Dendritic cell treated with granulocyte-macrophage colony-stimulating factor and Interleukin-4, amounts not matched to agents 40 ng/mL and 50 ng/mL, for 4 days (primary cell): Measurements from ENCODE around the gene SYNE4.

Experiments
- H3K27ac Mint-ChIP-seq: one replicate; pipeline ENCODE4 v1.8.0; 2022; ENCODE audit warnings: mild to moderate bottlenecking, mixed read lengths
- H3K27me3 Mint-ChIP-seq: one replicate; pipeline ENCODE4 v1.8.0; 2022; ENCODE audit warnings: mild to moderate bottlenecking, mixed read lengths
- H3K36me3 Mint-ChIP-seq: one replicate; pipeline ENCODE4 v1.8.0; 2022; ENCODE audit warnings: low read depth, mixed read lengths
- H3K4me1 Mint-ChIP-seq: one replicate; pipeline ENCODE4 v1.8.0; 2022; ENCODE audit warnings: low read depth, mixed read lengths
- H3K4me3 Mint-ChIP-seq: one replicate; pipeline ENCODE4 v1.8.0; 2022; ENCODE audit warnings: mild to moderate bottlenecking, moderate library complexity, mixed read lengths
- H3K9me3 Mint-ChIP-seq: one replicate; pipeline ENCODE4 v1.8.0; 2022; ENCODE audit warnings: mixed read lengths
- intact Hi-C: fragments of 100-400 bp; cut with micrococcal nuclease; formaldehyde crosslinking; loops from one replicate; pipeline ENCODE4 v1.15.0; 2022

Gene SYNE4

DNA sequence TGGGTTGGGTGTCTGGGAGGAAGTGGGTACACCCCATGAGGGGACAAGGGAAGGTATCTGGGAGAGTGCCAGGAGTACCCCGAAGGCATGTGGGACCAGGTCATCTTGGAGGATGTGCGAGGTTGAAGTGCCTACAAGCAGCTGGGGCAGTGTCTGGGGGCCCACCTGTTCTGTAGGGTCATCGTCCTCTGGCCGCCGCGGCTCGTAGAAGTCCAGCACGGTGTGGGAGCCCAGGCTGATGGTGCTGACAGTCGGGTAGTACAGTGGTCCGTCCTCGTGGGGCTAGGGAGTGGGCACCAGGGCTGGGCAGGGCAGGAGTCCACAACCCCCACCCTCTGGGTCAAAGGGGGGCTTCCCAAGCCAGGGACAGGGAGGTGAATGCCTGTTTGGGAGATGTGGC lies 1.8 kb upstream of the SYNE4 start:
- H3K4me1 Mint-ChIP-seq = peaks cover 47% of the 10 kb centered on the region
- no peaks in the 10 kb centered on the region for H3K9me3 Mint-ChIP-seq
- H3K27me3 Mint-ChIP-seq = peaks cover 19% of the 10 kb centered on the region
- H3K4me3 Mint-ChIP-seq = no peak overlapping the region
- H3K36me3 Mint-ChIP-seq = peaks cover 24% of the 10 kb centered on the region
- intact Hi-C loops = no loop called here
- no peak overlapping the region for H3K27ac Mint-ChIP-seq

DNA sequence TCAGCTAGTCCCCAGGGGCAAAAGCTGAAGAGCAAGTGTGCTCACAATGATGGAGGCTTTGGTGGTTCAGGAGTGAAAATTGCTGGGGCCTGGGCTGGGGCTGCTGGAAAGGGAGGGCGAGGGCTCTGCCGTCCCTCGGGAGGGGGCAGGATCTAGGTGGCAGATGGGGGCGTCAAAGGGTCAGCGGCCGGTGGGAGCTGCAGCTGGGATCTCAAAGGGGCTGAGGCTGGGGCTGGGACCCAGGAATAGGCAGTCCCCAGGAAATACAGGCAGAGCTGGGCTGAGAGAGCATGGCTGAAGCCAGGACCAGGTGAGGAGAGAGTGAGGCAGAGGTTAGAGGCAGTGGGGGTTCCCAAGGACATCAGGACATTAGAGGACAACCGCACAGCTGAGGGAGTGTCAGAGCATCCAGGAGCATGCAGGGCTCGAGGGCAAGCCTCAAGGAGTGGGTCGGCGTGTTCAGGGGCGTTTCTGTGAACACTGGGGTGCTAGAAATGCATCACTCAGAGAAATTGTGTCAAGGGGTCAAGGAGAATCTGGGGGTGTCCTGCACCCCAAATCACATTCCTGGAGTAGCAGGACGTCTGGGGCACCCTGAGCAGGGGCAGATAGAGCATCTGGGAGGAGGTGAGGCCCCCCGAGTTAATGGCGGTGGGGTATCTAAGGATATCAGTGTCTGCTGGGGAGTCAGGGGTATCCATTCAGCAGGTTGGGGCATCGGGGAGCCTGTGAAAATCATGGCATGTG lies 1.2 kb upstream of the SYNE4 start:
- H3K4me1 Mint-ChIP-seq = peaks cover 41% of the 10 kb centered on the region

DNA sequence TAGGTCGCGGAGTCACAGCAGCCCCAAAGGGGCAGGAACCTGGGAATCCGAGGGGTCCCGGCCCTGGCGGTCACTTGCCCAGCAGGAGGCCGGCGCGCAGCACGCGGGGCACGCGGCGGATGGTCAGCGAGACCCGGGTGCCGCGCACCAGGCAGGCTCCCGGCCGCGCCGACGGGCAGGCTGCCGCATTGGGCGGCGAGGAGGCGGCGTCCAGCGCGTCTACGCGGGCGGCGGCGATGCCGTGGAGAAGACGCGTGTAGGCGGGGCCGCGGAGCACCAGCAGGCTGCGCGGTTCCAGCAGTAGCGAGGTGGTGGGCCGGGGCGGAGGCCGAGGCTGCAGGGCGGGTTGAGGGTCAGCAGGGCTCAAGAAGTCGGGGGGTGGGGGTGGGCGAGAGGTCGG lies 607 bp upstream of the SYNE4 start:
- H3K4me3 Mint-ChIP-seq = peak overlapping the region; percentile 56
- peaks cover 19% of the 10 kb centered on the region for H3K27me3 Mint-ChIP-seq
- no peaks in the 10 kb centered on the region for H3K9me3 Mint-ChIP-seq
- H3K36me3 Mint-ChIP-seq = peaks cover 24% of the 10 kb centered on the region
- peak overlapping the region; percentile 18 for H3K27ac Mint-ChIP-seq
- intact Hi-C loops = no loop called here
- H3K4me1 Mint-ChIP-seq = peaks cover 35% of the 10 kb centered on the region

More for the DNA sequence above, 1.2 kb upstream of the SYNE4 start:
- H3K27me3 Mint-ChIP-seq = peaks cover 19% of the 10 kb centered on the region
- peak overlapping the region; percentile 56 for H3K4me3 Mint-ChIP-seq
- intact Hi-C loops = no loop called here
- no peaks in the 10 kb centered on the region for H3K9me3 Mint-ChIP-seq
- peak overlapping the region; percentile 18 for H3K27ac Mint-ChIP-seq
- H3K36me3 Mint-ChIP-seq = peaks cover 24% of the 10 kb centered on the region

DNA sequence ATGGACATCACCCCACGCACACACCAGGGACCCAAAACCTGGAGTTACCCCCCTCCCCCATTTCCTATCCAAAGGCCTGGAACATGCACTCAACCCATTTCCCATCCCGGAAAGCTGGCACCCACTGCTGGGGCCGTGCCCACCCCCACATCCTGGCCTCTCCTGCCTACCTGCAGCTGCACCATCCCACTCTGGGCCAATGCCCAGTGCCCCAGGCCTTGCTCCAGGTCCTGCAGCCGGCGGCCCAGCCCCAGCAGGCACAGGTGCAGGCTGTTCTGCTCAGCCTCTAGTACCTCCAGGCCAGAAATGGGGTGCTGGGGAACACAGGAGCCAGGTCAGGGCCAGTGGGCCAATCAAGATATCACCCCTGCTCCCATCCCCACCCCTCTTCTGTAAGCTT lies 1.7 kb downstream of the SYNE4 start:
- Mint-ChIP-seq H3K4me3 (no peak overlapping the region), H3K36me3 (peaks cover 33% of the 10 kb centered on the region), H3K9me3 (no peaks in the 10 kb centered on the region), H3K27me3 (peaks cover 19% of the 10 kb centered on the region), H3K4me1 (peaks cover 20% of the 10 kb centered on the region), H3K27ac (no peak overlapping the region)
- intact Hi-C loops = no loop called here

DNA sequence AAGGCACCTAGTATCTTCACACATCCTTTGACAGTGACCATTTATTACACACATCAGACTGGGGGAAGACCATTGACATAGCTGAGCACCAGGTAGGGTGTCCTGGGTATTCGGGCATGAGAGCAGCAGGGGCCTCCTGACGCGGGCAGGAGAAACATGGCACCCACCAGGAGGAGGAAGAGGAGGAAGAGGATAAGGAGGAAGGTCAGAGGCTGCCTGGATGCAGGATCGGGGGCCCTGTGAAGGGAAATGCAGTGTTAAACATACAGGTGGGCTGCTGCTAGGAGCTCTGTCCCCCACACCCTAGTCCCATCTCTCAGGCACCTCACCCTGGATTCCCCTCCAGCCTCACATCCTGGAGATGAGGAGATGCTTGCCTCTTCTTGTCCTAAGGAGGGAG lies 5.3 kb downstream of the SYNE4 start:
- H3K27me3 Mint-ChIP-seq = peaks cover under 1% of the 10 kb centered on the region
- H3K9me3 Mint-ChIP-seq = no peaks in the 10 kb centered on the region
- intact Hi-C loops = no loop called here
- H3K4me1 Mint-ChIP-seq = peaks cover 9% of the 10 kb centered on the region
- no peak overlapping the region for H3K27ac Mint-ChIP-seq
- H3K4me3 Mint-ChIP-seq = no peak overlapping the region
- H3K36me3 Mint-ChIP-seq = peaks cover 56% of the 10 kb centered on the region

DNA sequence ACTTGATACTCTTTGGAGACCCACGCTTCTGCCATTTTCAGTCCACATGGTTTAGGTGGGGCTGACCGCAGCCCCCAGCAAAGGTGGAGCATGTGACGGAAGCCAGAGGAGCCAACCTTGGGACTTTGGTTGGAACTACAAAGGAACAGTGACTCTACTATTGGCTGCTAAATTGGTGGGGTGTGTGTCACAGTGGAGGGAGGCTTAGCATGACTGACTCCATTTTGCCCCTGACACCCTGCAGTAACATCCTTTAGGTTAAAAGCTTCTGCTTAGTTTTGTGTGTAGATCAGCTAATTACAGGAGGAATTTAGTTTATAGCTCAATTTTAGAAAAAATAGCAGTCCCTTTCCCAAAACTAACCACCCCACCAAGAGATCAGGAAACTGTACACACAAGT lies 7.0 kb downstream of the SYNE4 start:
- intact Hi-C loops = no loop called here
- H3K27ac Mint-ChIP-seq = no peak overlapping the region
- H3K9me3 Mint-ChIP-seq = no peaks in the 10 kb centered on the region
- H3K4me3 Mint-ChIP-seq = no peak overlapping the region
- peaks cover 19% of the 10 kb centered on the region for H3K4me1 Mint-ChIP-seq
- no peaks in the 10 kb centered on the region for H3K27me3 Mint-ChIP-seq
- H3K36me3 Mint-ChIP-seq = peaks cover 66% of the 10 kb centered on the region

DNA sequence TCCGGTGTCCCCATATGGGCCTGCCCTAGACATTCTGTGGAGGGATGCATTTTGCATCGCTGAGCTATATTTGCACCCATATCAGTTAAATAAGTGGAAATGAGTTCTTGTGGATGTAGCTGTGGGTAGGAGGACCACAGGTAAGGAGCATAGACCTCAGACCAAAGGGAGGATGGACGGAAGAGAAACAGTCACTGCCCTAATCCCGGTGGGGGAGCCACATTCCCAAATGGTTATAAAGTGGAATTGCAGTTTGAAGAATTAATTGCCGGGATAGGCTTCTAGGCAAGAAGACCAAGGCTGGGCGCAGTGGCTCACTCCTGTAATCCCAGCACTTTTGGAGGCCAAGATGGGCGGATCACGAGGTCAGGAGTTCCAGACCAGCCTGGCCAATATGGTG lies 11.8 kb downstream of the SYNE4 start:
- peaks cover 45% of the 10 kb centered on the region for H3K4me1 Mint-ChIP-seq
- H3K4me3 Mint-ChIP-seq = peak overlapping the region; percentile 84
- no peak overlapping the region for H3K27ac Mint-ChIP-seq
- H3K36me3 Mint-ChIP-seq = peaks cover 52% of the 10 kb centered on the region
- intact Hi-C loops = loop anchor here (5.0 kb wide), 1 partner anchor 56 kb away; the partner anchor contains the start of genes THAP8 and WDR62
- no peaks in the 10 kb centered on the region for H3K9me3 Mint-ChIP-seq
- no peaks in the 10 kb centered on the region for H3K27me3 Mint-ChIP-seq

DNA sequence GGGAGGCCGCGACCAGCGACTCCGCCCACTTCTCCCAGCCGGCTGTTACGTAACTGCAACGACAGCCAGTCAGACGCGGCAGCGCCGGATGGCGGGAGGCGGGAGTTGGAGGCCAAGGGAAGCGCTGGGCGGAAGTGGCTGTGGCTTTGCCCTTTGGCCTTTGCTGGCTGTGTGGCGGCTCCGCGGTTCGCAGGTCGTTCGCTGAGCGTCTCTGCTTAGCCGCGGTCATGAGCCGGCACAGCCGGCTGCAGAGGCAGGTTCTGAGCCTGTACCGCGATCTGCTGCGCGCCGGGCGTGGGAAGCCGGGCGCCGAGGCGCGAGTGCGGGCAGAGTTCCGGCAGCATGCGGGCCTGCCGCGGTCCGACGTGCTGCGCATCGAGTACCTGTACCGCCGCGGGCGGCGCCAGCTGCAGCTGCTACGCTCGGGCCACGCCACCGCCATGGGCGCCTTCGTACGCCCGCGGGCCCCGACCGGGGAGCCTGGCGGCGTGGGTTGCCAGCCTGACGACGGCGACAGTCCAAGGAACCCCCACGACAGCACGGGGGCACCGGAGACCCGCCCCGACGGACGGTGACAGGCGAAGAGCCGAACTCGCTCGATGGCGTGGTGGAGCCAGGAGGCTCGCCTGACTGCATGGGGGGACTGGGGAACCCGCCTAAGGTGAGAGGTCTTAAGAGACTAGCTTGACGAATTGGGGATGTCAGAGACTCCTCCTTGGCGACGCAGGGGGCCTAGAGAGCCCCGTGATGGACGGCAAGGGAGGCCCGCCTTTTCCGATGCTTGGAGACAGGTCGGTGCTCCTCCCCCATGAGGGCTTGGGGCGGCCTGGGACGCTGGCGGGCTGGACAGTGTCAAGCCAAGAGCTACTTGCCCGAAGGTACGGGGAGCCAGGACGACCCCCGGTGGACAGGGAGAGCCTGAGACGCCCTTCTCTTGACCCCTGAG lies 13.3 kb downstream of the SYNE4 start, which contains the start of gene SDHAF1:
TSS of gene SDHAF1 (plus strand) at position 141 of the 946 bp plus-strand sequence. CDS start at position 228, 87 bp downstream.
- intact Hi-C loops = loop anchor here (5.0 kb wide), 1 partner anchor 57 kb away; the partner anchor contains the start of genes THAP8 and WDR62

DNA sequence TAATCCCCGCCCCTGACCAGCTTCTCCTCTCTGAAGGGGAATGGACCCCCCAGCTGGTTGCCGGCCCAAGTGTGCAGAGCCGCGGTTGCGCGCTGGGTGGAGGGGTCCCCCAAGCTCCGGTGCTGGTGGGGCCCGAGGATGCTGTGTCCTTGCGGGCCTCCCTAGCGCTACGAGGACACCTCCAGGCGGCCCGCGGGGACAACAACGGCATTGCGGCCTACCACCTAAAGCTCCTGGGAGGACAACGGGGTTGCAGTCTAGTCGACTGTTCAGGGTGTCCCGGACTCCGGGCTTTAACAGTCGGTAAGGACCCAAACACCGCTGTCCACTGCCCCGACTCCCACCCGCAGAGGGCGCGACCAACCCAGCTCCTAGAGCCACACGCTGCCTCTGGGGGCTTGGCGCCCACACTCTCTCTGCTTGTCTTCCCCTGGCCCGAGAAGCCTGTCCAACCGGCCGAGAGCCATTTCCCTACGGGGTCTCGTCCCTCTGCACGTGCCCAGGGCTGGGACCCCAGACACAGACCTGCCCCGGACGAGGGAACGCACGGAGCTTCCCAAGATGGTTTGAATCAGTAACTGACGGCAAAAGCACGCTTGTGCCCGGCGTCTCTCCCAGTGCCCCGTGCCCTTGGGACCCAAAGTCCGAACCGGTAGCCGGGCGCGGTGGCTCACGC lies 14.6 kb downstream of the SYNE4 start:
- peaks cover 6% of the 10 kb centered on the region for H3K9me3 Mint-ChIP-seq
- H3K4me3 Mint-ChIP-seq = peak overlapping the region; percentile 84
- H3K27ac Mint-ChIP-seq = peak overlapping the region; percentile 86
- peaks cover 29% of the 10 kb centered on the region for H3K36me3 Mint-ChIP-seq
- peaks cover 54% of the 10 kb centered on the region for H3K4me1 Mint-ChIP-seq
- no peaks in the 10 kb centered on the region for H3K27me3 Mint-ChIP-seq
- intact Hi-C loops = loop anchor here (5.0 kb wide), 1 partner anchor 37 kb away; no protein-coding TSS in a partner anchor

More for the DNA sequence above, 13.3 kb downstream of the SYNE4 start, which contains the start of gene SDHAF1:
- Mint-ChIP-seq H3K27me3 (no peaks in the 10 kb centered on the region), H3K36me3 (peaks cover 39% of the 10 kb centered on the region), H3K27ac (peak within 1 kb of the TSS; percentile 86), H3K9me3 (peaks cover 6% of the 10 kb centered on the region), H3K4me1 (peaks cover 52% of the 10 kb centered on the region), H3K4me3 (peak within 1 kb of the TSS; percentile 84)

DNA sequence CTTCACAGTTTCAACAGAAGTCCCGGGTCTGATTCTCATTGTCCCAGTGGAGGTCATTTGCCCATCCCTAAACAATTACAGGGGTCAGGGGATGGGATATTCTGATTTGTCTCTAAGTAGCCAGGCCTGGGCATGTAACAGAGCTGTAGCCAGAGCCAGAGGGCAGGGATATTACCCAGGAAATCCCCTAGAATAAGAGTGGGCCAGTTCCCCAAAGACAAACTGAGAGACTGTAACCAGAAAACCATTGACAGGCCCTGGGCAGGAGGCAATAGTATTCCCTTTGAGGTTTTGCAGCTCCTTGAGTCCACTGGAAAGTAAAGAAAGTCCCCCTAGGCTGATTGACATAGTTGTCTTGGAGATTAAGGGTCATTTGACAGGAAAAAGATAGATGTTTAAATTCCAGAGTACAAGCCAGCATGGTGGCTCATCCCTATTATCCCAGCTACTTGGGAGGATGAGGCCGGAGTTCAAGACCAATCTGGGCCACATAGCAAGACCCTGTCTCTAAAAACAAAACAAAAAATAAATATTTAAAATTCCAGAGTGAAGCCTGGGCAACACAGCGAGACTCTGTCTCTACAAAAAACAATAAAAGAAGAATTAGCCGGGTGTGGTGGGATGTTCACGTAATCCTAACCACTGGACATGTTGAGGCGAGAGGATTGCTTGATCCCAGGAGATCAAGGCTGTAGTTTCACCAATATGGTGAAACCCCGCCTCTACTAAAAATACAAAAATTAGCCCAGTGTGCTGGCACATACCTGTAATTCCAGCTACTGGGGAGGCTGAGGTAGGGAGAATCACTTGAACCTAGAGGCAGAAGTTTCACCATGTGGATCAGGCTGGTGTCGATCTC lies 15.5 kb downstream of the SYNE4 start:
- intact Hi-C loops = loop anchor here (5.0 kb wide), 1 partner anchor 36 kb away; no protein-coding TSS in a partner anchor
- H3K4me1 Mint-ChIP-seq = peaks cover 50% of the 10 kb centered on the region
- H3K27ac Mint-ChIP-seq = peak overlapping the region; percentile 17
- H3K36me3 Mint-ChIP-seq = peaks cover 20% of the 10 kb centered on the region
- no peak overlapping the region for H3K4me3 Mint-ChIP-seq
- no peaks in the 10 kb centered on the region for H3K27me3 Mint-ChIP-seq
- H3K9me3 Mint-ChIP-seq = peaks cover 6% of the 10 kb centered on the region

DNA sequence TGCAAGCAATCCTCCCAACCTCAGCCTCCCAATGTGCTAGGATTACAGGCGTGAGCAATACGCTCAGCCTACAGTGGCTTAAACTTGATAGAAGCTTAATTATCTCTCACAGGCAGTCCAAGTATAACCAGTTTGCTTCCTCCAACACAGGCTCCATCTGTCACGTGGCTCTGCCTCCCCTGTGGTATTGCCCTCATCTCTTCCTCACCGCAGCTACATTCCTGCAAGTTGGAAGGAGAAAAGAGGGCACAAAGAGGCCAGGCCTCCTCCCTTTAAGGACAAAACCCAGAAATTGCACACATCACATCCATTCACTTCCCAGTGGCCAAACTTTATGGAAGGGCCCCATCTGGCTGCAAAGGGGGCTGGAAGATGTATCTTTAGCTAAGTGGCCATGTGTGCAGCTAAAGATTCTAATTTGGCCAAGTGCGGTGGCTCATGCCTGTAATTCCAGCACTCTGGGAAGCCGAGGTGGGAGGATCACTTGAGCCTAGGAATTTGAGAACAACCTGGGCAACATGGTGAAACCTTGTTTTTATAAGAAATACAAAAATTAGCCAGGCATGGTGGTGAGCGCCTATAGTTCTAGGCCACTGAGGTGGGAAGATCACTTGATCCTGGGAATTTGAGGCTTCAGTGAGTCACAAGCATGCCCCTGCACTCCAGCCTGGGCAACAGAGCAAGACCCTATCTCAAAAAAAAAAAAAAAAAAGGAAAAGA lies 16.7 kb downstream of the SYNE4 start:
- Mint-ChIP-seq H3K27ac (no peak overlapping the region), H3K4me3 (no peak overlapping the region), H3K36me3 (peaks cover 7% of the 10 kb centered on the region), H3K4me1 (peaks cover 49% of the 10 kb centered on the region), H3K27me3 (peaks cover 3% of the 10 kb centered on the region), H3K9me3 (peaks cover 6% of the 10 kb centered on the region)
- intact Hi-C loops = loop anchor here (5.0 kb wide), 1 partner anchor 35 kb away; no protein-coding TSS in a partner anchor
